DMS79 (cell line): ENCODE data around the gene CADPS.

Experiments
- DNase-seq: peaks from one replicate; lab custom pipeline; 2025; lab: John Stamatoyannopoulos, UW

Gene CADPS

DNA sequence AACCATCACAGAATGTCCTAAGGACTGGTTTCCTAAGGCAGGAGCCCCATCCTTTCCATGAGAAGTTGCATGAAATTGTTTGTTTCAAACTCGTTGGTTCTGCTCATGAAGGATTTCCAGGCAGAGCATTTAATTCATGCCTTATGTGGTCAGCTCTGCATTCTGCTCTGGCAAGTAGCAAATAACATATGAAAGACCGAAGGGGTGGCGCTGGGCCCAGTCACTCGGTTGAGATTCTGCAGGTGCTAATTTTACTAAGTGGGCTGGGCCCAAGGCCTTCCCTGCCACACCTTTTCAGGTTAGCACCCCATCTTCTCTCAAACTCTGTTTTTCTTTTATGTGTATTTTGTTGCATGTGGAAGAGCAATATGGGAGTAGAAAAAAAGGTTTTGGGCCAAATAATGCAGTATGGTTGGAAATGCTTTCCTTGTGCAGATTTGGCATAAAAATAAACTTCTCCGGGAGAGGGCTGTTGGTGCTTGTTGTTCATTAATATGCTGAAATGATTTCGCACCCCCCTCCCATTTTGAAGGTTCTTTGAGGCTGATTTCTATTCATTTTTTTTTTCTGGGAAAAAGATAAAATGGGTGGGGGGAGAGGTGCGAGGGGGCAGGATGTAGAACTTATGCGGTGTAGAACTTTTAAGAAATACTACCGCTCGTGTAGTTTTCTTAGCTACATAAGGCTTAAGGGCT, 318.9 kb downstream of the CADPS start:
- no peak for DNase-seq

- DNase-seq: no peak
Measured at GRCh38 chr3:62554264-62554799, 320.9 kb downstream of the CADPS start.

DNA sequence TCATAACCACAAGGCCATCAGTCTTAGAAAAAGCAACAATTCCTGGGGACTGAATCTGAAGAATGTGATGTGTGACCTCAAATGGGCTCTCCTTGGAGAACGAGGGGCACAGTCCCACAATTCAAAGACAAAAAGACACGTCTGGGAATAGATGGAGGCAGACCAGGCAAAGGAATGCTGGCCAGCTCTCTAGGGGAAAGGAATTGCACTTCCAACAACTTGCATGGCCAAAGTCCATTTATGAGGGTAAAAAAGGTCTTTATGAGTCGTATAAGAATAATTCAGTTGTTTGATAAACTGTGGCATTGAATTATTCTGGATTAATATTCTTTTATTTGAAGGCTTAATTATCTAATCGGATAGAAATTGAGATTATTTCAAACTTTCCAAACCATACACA, 321.4 kb downstream of the CADPS start:
- DNase-seq: no peak

GRCh38 chr3:62551556-62551955, 323.7 kb downstream of the CADPS start:
- DNase-seq: no peak

GRCh38 chr3:62550439-62550838, 324.8 kb downstream of the CADPS start:
- no peak for DNase-seq

DNA sequence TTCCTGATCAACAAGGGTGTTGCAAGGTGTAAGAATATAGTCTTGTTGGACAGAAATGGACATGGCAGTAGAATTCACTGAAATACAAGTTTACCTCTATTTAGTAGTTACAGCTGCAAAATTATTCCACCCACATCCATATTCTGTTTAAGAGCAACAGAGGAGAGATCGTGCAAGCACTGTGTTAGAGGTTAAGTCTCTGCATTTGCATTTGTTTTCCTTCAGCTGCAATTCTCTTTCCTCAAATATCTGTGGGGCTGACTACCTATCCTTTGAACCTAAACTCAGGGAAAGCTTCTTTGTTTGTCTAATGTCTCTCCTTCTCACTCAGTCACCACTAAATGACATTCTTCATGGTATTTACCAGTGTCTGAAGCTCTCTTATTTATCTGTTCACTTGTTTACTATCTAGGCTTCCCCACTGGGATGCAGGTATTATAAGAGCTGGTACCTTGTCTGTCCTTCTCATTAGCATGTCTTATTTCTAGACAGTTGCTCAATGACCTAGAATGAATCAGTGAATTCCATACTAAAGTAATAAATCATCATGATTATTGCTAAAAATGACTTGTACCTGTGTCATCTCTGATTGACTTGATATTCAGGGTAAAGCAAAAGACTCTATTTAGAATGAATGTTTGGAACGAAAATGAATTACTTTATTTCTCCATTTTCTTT, 326.5 kb downstream of the CADPS start:
- DNase-seq: no peak

DNA sequence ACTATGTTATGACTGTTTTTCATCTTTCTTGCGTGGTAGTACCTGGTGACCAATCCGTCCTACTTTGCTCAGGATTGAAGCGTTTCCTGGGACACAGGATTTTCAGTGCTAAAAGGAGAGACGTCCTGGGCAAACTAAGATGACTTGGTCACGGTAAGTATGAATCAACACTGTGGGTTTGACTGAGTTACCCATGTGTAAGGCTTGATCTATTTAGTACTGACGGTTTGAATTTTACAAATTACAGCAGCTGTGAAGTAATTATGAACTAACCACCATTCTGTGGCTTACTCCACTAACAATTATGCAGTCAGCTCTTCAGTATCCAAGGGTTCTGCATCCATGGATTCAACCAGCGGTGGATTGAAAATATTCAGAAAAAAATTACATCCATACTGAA, 328.9 kb downstream of the CADPS start:
- DNase-seq: no peak

GRCh38 chr3:62542185-62542584, 333.0 kb downstream of the CADPS start:
- DNase-seq: no peak

GRCh38 chr3:62539762-62540161, 335.5 kb downstream of the CADPS start:
- peak; percentile 16 for DNase-seq

DNA sequence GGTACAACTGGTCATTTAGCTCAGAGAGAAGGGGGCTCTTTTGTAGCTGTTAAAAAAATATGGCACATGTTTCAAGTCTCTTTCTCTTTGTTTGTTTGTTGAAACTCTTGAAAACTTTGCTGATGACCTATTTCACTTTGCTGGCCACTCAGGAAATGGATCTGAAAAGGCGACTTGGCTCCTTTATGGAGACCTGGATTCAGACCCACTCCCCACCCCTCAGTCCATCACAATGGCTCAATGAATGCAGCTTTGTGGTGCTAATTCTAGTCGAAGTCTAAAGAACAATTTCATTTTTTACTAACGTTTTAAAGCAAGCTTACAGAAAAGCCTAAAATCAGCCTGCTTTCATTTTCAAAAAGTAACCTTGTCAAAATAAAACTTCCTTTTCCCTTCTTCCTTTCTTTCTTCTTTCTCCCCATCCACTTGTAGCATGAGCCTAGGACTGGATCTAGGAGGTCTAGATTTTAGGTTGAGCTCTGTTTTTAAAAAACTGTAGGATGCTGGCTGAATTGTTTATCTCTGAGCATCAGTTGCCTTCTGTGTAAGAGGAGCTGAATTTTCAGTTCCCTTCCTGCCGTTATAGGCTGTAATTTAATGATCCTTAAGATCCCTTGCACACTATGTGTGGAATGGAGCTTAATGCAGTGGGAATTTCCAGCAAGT, 336.4 kb downstream of the CADPS start:
- no peak for DNase-seq

DNA sequence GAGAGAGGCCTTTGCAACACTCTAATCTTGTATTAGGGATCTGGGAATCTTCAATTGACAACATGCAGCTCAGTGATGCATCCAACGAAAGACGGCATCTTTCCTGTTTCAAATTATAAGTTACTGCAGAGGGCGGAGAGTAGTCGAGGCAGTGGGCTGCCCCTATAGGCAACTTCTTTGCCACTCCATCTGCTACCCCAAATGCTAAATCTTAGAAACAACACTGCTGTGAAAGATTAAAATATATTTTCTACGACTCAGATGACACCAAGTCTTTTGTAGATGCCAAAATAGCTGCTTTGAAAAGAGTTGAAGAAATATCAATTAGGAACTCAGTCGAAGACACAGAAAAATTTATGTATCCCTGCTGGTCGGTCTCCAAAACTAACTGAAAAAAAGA, 340.9 kb downstream of the CADPS start:
- no peak for DNase-seq

DNA sequence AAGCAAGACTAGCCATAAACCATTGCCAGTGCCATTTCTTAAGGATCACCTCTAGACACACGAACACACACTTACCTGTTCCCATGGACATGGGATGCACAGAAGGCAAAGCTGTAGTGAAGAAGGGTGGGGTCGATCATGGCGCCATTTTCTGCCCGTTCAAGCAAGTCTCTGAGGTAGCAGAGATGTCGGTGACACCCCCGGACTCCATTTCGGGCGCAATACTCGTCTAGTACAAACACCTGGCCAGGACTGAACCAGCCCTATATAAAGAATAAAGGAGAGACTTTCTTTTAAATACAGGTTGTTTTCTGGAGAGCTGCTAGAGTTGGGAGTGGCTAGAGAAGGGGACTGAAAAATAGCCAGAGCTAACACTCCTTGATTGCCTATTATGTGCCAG, 342.4 kb downstream of the CADPS start:
- DNase-seq: no peak

GRCh38 chr3:62531981-62532380, 343.2 kb downstream of the CADPS start:
- no peak for DNase-seq

- DNase-seq: no peak
Measured at GRCh38 chr3:62531493-62531892, 343.7 kb downstream of the CADPS start.

DNA sequence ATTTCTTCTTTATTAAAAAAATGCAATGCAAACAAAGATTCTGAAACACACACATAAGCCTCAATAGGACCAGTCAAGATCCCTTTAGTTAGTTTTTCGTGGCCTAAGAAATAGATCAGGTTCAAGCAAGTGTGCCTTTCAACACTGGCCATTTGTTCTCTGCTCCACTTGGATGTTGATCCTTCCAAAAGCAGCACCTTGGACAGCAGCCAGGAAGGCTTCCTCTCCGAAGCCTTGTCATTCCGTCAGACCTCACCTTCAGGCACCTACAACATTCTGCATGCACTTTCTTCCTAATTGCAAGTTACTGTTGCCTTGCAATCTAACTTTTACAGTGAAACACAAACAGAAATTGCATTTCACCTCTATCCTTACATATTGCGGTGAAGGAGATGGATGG, 346.0 kb downstream of the CADPS start:
- no peak for DNase-seq

GRCh38 chr3:62527474-62527873, 347.7 kb downstream of the CADPS start:
- no peak for DNase-seq

DNA sequence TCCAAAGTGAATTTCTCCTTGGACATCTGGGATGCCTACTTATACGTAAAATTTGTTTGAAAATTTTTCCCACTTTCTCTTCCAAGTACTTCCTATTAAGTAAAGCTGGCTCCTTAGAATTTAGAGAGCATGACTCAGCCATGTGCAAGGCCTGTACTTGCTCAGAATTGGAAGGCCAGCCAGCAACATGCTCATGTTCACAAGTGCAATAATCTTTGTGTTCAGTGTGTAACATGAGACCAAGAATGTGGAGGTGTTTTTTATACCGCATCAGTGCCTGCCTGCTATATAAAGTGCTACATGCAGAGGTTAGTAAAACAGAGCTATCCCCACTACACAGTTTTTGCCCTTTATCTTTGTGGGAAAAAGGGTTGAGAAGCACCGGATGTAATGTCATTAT, 349.9 kb downstream of the CADPS start:
- DNase-seq: peak; percentile 29

DNA sequence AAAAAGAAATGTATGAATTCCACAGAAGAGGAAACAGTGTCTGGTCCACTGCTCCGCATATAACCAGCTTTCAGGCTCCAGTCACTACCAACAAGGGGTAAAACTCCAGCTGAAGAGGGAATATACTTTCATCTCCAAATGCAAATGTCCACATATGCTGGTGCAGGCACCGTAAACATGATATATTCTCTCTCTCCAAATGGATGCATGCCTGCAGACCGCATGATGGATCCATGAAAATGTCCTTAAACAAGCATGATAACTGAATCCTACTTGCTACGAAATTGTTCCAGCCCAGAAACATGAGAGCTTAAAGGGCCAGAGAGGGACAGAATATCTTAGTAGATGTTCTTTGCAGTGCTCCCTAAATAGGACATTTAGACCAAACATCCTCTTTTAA, 351.5 kb downstream of the CADPS start:
- no peak for DNase-seq

DNA sequence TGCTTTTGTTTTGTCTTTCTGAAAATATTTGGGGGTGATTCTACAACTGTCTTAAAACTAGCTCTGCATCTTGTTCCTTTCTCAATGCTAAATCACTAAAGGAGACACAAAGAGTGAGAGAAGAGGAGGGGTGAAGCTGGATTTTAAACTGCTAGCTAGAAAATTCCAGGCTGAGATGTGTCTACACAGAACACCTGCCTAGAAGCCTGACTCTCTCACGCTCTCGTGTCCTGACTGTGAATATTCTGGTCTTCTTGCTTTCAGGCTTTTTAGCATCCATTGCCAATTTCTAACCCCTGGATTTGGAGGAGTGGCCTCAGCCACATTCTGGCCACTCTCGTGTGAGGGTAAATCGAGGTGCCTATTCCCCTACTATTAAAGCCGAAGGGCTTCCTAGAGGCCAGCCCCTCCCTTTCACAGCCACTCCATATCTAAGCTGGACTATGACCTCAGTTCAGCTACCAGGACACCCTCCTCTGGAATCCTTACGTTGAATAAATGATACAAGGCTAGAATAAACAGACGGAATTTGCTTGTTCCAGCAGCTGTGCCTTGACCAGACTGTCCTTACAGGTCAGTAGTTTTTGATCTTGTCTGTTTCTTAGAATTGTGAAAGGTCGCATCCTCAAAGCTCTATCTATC, 353.6 kb downstream of the CADPS start:
- no peak for DNase-seq

DNA sequence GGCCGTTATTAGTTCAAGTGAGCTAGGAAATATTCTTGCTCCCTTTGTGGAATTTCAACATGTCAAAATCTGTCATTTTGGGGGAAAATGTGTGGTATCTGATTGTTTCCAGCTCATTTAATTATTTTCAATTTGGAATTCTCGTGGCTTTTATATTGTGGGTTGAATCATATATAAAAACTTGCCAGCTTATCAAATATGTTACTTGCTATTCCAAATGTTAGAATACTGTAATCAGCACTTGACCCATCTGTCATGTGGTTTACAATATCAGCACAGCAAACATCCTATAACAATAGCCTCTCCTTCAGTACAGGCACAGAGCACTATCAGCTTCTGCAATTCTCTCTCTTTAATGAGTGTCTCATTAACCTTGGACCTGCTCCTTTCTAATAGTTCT, 371.7 kb downstream of the CADPS start:
- DNase-seq: no peak

- DNase-seq: no peak
Measured at GRCh38 chr3:62502315-62503300, 372.6 kb downstream of the CADPS start.
